Adipose tissue (tissue), 3 donors: ENCODE data around the gene OVCH2. TPM values are rescaled to one million over a fixed set of nuclear protein-coding genes. Genes with fewer than 3 reads are reported as not detected.
"Not testable (repeated sequence)": the region's sequence is repeated elsewhere in the genome, so short reads cannot be mapped to it uniquely, and the experiment has no call there.

Experiments
- H3K27ac ChIP-seq: one replicate; pipeline ENCODE4 v1.5.1; 2013; ENCODE audit warnings: low read depth, low read length
- WGBS, 3 donors: extraction: QIAGEN DNeasy Blood & Tissue Kit; methylation state at CpG; one replicate each; pipeline ENCODE4 v1.1.7; 2013; 5-methylcytosine and 5-hydroxymethylcytosine counted together
- polyA plus RNA-seq, 3 donors: library from polyadenylated mRNA; stranded (reverse); fragments of 200-250 nt; gene quantifications; one replicate each; pipeline ENCODE4 v1.2.3, GENCODE V29; 2013
- donor health status: healthy with polysubstance abuse.
- donor health status: Bipolar disorder and iron deficiency.
- donor health status: healthy.

Gene OVCH2
- polyA plus RNA-seq, 3 donors: 0.06 TPM; not detected in 2

DNA sequence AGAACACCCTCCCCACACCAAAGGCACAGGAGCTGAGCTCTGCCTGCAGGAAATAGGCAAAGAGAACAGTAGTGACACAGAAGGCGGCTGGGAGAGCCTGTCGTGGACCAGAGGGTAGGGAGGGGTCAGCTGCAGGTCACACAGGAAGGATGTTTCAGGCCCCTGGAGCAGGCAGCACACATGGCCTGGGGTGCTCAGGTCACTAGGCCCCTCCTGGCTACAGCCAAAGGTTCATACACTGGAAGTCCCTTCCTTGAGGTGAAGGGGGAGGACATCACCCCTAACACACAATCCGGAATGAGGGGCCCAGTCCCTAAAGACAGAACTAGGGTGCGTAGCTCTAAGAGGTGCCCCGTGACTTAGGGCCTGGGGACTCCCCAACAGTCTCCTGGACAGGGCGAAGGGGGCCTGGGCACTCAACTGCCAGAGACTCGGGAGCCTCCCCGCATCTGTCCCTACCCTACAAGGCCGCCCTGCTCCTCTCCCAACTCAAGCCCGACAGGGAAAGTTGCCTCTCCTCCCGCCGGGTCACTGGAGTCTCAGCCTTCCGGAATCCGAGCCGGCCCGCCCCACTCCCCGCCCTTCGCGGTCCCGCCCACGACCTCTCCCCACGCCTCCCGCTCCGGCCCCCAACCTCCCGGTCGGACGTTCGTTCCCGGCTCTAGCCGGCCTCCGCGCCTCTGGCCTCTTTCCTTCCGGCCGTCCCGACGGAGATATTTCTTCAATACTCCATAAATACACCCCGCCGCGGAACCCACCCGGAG, 33.1 kb downstream of the OVCH2 start, which contains the start of gene CYB5R2:
CYB5R2 (minus strand) TSS at position 541 of the 764 bp plus-strand sequence. CDS start 675 bp downstream, outside the sequence.
- H3K27ac ChIP-seq: no peak within 1 kb of the TSS
- 8 to 14% (median 12%) methylated on average over 37 to 40 of the region's 40 CpGs for WGBS, 3 donors

DNA sequence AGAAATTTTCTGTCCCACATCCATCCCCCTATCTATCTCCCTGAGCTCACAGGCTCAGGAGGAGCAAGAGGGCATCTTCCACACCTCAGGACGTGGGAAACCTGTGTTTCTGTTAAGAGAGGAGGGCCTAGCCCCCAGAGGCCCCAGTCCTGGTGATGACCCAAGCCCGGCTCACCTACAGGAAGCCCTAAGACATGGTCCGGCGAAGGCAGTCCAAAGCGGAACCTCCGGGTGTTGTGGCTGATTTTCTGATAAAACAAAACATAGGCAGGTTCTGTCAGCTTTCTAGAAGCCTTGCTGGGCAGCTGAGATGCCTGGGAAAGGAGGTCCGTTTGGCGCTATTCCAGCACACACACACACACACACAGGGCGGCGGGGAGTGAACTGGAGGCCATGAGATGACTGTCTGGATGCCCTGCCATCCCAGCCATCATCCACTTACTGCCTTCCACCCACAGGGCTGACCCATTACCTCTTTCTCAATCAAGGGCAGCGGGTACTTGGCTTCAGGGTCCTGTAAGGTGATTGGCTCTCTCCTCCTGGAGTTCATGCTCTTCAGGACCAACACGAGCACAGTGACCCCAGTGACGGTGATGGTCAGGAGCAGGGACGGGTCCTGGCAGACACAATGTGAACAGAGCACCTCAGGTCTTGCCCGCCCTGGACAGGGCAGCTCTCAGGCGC, 33.9 kb downstream of the OVCH2 start:
- WGBS, 3 donors: 85 to 93% (median 90%) methylated on average over 16 of the region's 16 CpGs
- no peak overlapping the region for H3K27ac ChIP-seq

DNA sequence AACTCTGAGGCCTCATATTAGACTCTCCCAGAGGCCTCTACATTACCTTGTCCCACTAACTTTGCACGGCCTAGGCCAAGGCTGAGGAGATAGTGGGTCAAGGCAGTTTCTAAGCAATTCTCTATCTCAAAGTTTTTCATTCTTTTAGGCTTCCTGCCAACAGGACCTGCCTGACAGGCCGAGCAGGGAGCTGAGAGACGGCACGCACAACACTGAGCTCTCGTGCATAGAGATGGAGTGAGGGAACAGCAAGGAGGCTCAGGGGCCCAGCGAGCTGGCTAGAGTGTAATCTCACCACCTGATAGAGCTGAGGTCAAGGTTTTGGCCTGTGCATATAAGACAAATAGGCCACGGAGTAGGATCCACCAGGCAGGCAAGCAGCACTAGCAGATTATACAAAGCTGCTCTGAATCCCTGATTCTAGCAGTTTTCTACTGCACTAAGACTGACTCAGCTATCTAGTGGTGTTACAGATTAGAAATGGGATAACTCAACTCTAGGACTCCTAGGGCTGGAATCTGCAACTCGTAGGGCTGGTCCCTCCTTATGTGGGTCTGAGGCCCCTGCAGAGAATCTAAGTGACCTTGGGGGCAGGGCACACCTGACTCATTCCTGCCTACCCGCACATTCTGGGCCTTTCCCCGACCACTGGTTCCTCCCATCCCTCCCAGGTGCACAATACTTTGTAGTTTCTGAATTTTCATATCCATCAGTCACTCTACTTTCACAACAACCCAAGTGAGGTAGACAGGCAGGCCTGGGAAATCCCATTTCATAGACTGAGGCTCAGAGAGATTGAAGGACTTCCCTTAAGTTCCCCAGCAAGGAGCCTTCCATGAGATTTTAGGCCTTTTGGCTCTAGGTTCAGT, 34.7 kb downstream of the OVCH2 start:
- 57 to 90% (median 85%) methylated on average over 10 of the region's 10 CpGs for WGBS, 3 donors
- H3K27ac ChIP-seq: no peak overlapping the region

DNA sequence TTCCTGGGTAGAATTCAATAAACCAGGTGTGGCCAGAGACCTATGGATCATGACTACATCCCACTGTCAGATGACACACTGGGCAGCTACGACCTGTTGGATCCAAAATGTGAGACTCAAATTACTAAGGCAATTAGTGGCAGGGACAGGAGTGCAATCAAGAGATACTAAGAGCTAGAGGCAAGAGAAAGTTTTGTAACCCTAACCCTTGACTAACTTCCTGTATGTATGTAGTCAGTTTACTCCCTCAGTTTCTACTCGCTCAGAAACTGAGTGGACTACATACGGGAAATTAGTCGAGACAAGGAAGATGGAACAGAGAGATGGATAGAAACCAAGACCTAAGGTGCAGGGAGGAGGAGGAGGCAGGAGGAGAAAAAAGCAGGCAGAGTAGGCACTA, 35.6 kb downstream of the OVCH2 start:
- no peak overlapping the region for H3K27ac ChIP-seq

DNA sequence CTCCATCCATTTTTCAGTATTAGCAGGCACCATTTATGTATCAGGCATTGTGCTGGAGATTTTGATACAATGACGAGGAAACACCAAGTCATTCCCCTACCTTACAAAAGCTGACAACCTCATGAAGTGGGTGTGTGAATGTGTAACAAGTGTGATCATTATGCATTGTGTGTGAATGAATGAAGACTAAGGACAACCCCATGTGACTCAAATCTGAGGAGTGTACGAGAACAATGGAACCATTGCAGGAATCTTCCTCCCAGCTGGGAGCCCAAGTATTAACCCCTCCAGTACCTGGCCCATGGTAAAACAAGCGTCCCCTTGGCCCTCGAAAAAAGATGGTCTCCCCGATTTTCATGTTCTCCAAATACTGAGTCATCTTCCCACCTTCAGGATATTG, 37.4 kb downstream of the OVCH2 start:
- H3K27ac ChIP-seq: no peak overlapping the region
- WGBS, 3 donors: 73 to 82% (median 79%) methylated on average over 5 of the region's 5 CpGs

More for the DNA sequence above, 35.6 kb downstream of the OVCH2 start:
- WGBS, 3 donors: 49 to 67% (median 63%) methylated on average over 4 of the region's 4 CpGs

DNA sequence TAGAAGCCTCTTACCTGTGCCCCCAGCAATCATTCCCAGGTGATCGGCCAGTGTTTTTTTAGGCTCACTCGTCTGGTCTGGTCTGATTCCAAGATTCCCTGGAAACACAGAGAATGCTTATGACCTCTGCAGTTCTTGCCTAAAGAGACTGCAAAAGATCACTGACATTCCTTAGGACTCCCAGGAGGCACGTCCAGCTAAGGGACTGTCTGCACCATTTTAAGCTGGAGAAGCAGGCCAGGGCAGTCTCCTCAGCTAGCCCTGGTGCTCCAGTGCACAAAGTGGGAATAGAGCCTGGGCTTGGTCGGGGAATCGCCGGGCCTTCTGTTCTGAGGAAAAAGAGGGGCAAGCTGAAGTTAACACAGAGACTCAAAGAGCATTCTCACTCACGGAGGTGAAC, 37.8 kb downstream of the OVCH2 start:
- H3K27ac ChIP-seq: no peak overlapping the region
- WGBS, 3 donors: 79 to 80% (median 80%) methylated on average over 7 of the region's 7 CpGs

DNA sequence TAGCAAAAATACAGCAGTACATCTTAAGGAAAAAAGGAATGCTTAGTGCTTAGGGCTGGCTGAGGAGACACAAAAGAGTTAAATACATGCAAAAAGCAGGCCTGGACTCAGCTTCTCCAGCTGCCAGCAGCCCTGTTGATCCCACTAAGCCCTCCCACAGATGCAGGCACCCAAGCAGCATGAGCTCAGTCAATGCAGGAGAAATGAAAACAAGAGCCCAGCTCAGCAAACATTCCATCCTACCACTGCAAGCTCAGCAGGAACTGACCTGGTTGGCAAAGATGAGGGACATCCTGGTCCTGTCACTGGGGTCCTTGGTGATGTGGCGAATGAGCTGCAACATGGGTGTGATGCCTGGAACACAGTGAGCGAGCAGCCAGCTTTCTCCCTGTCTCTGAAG, 38.8 kb downstream of the OVCH2 start:
- WGBS, 3 donors: 88 to 96% (median 93%) methylated on average over 2 of the region's 2 CpGs
- no peak overlapping the region for H3K27ac ChIP-seq

DNA sequence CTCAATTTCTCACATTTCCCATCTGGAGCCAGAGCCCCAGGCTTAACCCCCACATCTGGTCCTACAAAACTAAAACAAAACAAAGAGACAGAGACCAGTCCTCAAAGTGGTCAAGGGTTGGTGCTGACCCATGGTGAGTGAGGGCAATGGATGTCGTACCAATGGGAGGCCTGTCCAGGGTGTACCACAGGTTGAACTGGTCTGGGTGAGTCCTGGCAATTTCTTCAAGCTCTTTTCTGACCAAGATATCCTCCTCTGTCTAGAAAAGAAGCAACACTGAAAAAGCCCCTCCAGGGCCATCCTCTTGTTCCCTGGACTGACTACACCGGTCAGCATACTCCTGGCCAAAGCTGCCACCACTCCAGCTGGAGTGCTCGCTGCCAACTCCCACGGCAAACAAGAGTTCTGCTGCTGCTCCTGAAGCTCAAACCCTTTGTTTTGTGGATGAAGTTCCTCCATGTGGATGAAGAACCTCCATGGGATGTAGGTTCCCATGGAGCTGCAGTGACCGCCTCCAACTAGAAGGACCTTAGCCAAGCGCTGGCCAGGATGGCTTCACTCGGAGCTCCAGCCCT, 39.9 kb downstream of the OVCH2 start:
- WGBS, 3 donors: 65 to 86% (median 86%) methylated on average over 7 of the region's 7 CpGs
- no peak overlapping the region for H3K27ac ChIP-seq

DNA sequence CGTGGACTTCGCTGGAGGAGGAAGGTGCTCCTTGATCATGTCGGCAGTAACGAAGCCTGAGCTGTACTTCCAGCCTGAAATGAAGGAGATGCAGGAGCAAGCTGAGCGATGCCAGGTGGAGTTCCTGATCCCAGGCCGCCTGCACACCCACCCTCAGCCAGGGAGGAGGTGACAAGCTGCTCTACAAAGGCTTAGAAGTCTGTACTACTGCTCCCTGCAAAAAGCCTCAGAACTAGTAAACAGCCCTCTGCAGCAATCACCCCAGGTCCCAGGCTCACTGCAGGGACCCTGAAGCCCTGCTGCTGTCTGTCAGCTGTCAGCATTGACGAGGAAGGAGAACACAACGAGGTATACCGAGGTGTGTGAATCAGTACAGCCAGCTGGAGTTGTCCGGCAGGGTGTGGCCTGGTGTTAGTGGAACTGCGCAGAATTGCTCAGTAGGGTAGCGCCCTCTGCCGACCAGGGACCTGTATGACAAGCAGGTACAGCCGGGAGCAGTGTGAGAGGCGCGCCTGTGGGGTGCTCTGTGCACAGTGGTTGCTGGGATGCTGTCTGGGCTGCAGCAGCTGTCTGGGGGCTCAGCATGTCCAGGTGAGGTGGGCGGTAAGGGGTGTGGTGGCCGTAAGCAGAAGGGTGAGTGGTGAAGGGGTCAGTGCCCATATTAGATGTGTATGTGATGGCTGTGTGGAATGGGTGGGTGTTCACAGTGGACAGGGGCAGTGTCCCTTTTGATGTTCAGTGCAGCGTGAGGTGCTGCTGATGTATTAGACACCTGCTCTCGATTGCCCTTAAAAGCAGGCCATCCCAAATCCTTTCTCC, 40.6 kb downstream of the OVCH2 start:
- WGBS, 3 donors: 38 to 56% (median 53%) methylated on average over 20 of the region's 20 CpGs
- H3K27ac ChIP-seq: no peak overlapping the region

DNA sequence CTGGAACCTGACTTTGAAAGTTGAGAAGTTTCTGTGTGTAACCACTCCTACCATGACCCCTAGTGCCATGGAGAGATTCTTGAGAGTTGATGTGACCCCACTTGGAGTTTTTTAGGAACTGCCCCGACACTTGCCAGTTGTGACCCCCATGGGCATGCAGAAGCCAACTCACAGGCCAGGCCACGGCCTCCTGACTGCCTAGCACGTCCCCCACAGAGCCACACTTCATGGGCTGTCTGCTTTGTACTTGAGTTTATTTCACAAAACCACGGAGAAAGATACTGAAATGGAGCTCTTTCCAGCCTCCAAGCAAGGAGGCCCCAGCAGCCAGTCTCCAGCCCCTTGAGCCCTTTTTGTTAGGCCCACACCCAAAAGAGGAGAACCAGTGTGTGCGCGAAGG, 41.4 kb downstream of the OVCH2 start:
- H3K27ac ChIP-seq: no peak overlapping the region
- 76 to 96% (median 78%) methylated on average over 6 of the region's 6 CpGs for WGBS, 3 donors

DNA sequence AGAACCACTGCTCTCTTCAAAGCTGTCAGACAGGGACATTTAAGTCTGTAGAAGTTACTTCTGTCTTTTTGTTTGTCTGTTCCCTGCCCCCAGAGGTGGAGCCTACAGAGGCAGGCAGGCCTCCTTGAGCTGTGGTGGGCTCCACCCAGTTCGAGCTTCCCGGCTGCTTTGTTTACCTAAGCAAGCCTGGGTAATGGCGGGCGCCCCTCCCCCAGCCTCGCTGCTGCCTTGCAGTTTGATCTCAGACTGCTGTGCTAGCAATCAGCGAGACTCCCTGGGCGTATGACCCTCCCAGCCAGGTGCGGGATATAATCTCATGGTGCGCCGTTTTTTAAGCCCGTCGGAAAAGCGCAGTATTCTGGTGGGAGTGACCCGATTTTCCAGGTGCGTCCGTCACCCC, 42.7 kb downstream of the OVCH2 start:
- 88 to 94% (median 89%) methylated on average over 5 to 16 of the region's 16 CpGs for WGBS, 3 donors

DNA sequence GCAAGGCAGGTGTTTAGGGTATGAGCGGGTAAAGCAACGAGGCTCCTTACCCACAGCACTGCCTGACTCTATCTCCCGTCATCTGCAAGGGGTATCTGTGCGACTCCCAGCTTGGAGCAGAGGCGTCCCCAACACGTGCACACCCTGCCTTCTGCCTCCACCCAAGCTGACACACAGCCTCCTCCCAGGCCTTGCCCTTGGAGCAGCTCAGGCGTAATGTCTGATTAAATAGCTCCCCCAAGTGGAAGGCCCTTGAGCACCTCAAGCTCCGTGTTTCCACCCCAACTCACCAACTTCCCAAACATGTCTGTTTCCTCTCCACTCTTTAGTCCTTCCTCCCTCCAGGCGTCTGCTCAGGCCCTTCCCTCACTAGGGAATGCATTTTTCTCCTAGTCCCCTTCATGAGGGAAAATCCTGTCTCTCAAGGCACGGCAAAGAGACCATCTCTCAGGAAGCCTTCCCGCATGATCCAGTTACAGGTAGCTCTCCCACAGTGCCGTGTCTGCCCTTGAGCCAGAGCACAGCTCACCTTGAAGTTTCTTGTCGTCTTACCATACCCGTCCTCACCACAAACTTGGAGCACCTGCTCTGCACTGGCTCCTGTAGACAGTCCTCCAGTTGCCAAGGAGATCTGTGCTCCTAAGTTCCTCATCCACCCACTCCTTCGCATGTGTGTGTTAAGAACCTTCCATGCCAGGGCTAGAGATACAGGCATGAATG, 48.8 kb downstream of the OVCH2 start:
- H3K27ac ChIP-seq: no peak overlapping the region
- 42 to 56% (median 48%) methylated on average over 15 of the region's 15 CpGs for WGBS, 3 donors

More for the DNA sequence above, 42.7 kb downstream of the OVCH2 start:
- H3K27ac ChIP-seq: not testable (repeated sequence)

DNA sequence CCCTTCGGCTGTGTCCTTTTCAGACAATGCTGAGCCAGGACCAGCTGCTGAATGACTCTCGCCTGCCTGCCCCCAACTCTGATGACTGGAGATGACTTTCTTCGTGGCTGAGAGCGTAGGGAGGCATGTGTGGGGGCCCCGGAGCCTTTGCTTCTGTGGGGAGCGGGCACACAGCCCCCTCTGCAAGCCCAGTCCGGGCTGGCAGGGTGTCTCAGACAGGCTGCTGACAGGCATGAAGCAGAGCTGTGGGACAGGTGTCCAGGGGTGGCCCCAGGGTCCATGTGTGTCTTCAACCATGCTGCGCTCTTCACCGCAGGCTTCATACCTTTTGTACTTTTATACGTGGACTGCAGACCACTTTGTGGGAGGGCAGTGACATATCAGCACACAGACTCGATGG, 49.6 kb downstream of the OVCH2 start:
- no peak overlapping the region for H3K27ac ChIP-seq
- 84 to 93% (median 90%) methylated on average over 11 of the region's 11 CpGs for WGBS, 3 donors

DNA sequence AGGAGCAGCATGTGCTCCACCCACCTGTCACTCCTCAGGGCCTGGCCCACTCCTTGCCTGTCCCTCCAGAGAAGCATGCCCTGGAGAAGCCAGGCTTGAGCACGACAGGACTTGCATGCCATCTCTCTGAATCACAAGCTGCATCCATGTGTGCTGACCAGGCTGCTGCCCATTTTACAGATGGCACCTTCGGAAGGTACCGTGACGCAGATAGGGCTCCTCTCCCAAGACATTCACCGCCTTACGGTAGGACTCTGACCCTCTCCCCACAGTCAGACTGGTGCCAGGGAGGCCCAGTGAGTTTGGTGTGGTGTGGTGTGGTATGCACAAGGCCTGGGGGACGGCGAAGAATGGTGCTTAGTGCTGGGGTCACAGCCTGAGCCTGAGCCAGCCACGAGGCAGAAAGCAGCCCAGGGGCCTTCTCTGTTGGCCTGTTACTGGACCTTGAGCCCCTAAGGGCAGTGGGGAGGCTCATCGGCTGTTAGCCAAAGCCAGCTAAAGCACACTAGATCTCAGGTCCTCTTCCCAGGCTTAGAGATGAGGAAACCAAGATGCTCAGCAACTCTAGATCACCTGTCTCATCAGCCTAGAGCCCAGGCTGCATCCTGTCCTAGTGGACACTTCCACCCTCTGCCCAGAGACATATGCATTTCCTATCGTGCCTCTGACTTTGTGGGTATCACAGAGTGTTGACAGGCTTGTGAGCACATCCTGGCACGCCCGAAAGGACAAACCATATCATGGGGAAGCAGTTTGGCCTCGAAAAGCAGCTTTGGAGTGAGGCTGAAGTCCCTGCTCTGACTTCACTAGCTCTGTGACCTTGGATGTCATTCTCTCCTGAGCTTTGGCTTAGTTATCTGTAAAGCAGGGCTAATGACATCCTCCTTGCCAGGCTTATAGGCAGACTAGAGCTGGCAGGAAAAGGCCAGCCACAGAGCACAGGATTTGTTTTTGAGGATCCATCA, 50.7 kb downstream of the OVCH2 start:
- 84 to 89% (median 86%) methylated on average over 13 to 14 of the region's 14 CpGs for WGBS, 3 donors
- H3K27ac ChIP-seq: no peak overlapping the region

DNA sequence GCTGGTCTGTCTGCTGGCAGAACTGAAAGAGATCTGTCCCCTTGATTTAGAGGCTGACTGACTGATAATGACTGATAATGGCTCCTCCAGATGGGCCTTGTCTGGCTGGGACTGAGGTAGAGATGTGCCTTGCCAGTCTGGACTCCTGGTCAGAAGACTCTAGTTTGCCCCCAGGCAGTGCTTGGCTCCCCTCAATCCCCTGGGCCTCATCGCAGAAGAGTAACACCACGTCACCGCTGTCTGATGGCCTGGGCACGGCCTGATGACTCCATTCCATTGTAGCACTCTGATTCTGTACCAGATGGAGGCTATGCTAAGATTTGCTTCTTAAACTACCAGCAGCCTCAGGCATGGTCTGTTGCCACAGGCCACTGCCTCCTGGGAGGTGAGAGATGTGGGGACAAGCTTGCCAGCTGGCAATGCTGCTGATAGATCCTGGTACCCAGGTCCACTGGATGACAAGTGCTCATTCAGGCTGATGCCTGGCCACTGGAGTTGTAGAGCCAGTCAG, 52.0 kb downstream of the OVCH2 start:
- H3K27ac ChIP-seq: no peak overlapping the region
- WGBS, 3 donors: 85 to 91% (median 89%) methylated on average over 4 of the region's 4 CpGs

DNA sequence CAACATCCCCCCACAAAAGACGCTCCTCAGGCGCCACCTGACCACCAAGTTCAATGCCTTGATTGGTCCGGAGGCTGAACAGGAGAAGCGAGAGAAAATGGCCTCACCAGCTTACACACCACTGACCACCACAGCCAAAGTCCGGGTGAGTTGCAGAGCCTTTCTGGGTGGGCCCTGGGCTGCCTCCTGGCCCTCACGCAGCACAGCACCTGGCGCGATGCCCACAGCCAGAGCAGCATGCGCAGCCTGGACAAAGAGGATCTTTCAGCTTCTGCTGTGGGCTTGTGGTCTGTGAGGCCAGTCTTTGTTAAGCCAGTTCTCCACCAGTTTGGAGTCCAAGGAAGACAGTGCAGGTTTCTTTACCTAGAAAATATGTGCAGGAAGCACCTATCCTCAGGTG, 54.6 kb downstream of the OVCH2 start:
- no peak overlapping the region for H3K27ac ChIP-seq
- WGBS, 3 donors: 82 to 90% (median 84%) methylated on average over 9 of the region's 9 CpGs
